GM18868 (cell line): Measurements from ENCODE around the gene BCAR3.
"Not testable (repeated sequence)": the region's sequence is repeated elsewhere in the genome, so short reads cannot be mapped to it uniquely, and the experiment has no call there.

Source experiments
- ATAC-seq: cut with Tn5 transposase; IDR thresholded peaks from one replicate; pipeline ENCODE4 v1.9.1; 2021; ENCODE audit warnings: mild to moderate bottlenecking, moderate library complexity; ENCODE audit not compliant: unreplicated experiment

The BCAR3 gene

GRCh38 chr1:93600663-93601062 is 81.0 kb downstream of the BCAR3 start:
- no peak for ATAC-seq

- no peak for ATAC-seq
Measured at GRCh38 chr1:93599479-93599878, 82.2 kb downstream of the BCAR3 start.

GRCh38 chr1:93598861-93599439 is 82.7 kb downstream of the BCAR3 start:
- no peak for ATAC-seq

GRCh38 chr1:93598396-93598795 is 83.2 kb downstream of the BCAR3 start:
- no peak for ATAC-seq

- ATAC-seq, result no peak
Measured at GRCh38 chr1:93597709-93598108, 83.9 kb downstream of the BCAR3 start.

- ATAC-seq, result no peak
Measured at GRCh38 chr1:93596329-93597089, 85.1 kb downstream of the BCAR3 start.

GRCh38 chr1:93595743-93596142 is 85.9 kb downstream of the BCAR3 start:
- no peak for ATAC-seq

GRCh38 chr1:93595266-93595665 is 86.4 kb downstream of the BCAR3 start:
- no peak for ATAC-seq

GRCh38 chr1:93594603-93594880 is 87.1 kb downstream of the BCAR3 start:
- no peak for ATAC-seq

- no peak for ATAC-seq
Measured at GRCh38 chr1:93593854-93594602, 87.6 kb downstream of the BCAR3 start.

- ATAC-seq, result no peak
Measured at GRCh38 chr1:93592551-93592949, 89.1 kb downstream of the BCAR3 start.

- ATAC-seq, result no peak
Measured at GRCh38 chr1:93591676-93592550, 89.7 kb downstream of the BCAR3 start.

- ATAC-seq, result not testable (repeated sequence)
Measured at GRCh38 chr1:93591291-93591675, 90.4 kb downstream of the BCAR3 start.

GRCh38 chr1:93588955-93589354 is 92.7 kb downstream of the BCAR3 start:
- ATAC-seq, result no peak

- ATAC-seq, result no peak
Measured at GRCh38 chr1:93588206-93588605, 93.4 kb downstream of the BCAR3 start.

- no peak for ATAC-seq
Measured at GRCh38 chr1:93587354-93587753, 94.3 kb downstream of the BCAR3 start.

- ATAC-seq, result no peak
Measured at GRCh38 chr1:93585059-93585966, 96.3 kb downstream of the BCAR3 start.

- ATAC-seq, result no peak
Measured at GRCh38 chr1:93584261-93585003, 97.2 kb downstream of the BCAR3 start.
